Cardiac fibroblast (primary cell): Measurements from ENCODE around the gene PKLR.
A peak's percentile ranks its signal among the peaks of the same experiment; 100 is the strongest.

Source experiments
- DNase-seq, 2 donors: peaks; one replicate each; pipeline versions ENCODE4 v3.0.0 to v3.0.0-alpha.2; 2010; ENCODE audit warnings: low read depth in 2 of 2
- H3K4me3 ChIP-seq, 2 donors: replicated peaks in 1 of 2; 1 replicate in 1 of 2; 2 replicates in 1 of 2; pipeline ENCODE4 v1.5.1; 2011; ENCODE audit warnings: low read depth in 2 of 2, low read length in 2 of 2, mild to moderate bottlenecking in 2 of 2, moderate library complexity in 1 of 2
- TF ChIP-seq, protein P1 (sequence below): IDR thresholded peaks from one replicate; pipeline ENCODE4 v1.5.1; 2011; ENCODE audit warnings: low read depth, mild to moderate bottlenecking, low read length, inconsistent platforms

Gene PKLR

DNA sequence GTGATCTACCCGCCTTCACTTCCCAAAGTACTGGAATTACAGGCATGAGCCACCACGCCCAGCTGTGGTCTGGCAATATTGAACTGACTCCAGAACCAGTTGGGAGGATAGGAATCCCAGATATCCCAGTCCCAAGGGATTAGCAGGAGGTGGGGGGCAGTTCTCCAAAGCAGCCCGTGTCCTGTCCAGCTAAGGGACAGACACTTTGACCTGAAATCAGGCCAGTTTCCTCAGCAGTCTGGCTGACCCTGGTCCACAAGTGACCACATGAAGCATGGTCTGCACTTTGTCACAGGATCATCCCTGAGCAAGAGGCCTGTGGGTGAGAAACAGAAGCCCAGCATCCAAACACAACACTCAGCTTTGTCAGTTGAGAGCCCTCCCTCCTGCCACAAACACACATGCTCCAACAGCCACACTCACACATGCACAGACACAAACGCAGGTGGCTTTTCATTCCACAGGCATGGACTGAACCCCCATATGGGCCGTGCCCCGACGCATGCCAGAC is 4.7 kb upstream of the PKLR start:
- no peak overlapping the region for H3K4me3 ChIP-seq
- peak in 1 of 2 donors; percentile 32 for DNase-seq
- TF ChIP-seq, protein P1, sequence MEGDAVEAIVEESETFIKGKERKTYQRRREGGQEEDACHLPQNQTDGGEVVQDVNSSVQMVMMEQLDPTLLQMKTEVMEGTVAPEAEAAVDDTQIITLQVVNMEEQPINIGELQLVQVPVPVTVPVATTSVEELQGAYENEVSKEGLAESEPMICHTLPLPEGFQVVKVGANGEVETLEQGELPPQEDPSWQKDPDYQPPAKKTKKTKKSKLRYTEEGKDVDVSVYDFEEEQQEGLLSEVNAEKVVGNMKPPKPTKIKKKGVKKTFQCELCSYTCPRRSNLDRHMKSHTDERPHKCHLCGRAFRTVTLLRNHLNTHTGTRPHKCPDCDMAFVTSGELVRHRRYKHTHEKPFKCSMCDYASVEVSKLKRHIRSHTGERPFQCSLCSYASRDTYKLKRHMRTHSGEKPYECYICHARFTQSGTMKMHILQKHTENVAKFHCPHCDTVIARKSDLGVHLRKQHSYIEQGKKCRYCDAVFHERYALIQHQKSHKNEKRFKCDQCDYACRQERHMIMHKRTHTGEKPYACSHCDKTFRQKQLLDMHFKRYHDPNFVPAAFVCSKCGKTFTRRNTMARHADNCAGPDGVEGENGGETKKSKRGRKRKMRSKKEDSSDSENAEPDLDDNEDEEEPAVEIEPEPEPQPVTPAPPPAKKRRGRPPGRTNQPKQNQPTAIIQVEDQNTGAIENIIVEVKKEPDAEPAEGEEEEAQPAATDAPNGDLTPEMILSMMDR = no peak

DNA sequence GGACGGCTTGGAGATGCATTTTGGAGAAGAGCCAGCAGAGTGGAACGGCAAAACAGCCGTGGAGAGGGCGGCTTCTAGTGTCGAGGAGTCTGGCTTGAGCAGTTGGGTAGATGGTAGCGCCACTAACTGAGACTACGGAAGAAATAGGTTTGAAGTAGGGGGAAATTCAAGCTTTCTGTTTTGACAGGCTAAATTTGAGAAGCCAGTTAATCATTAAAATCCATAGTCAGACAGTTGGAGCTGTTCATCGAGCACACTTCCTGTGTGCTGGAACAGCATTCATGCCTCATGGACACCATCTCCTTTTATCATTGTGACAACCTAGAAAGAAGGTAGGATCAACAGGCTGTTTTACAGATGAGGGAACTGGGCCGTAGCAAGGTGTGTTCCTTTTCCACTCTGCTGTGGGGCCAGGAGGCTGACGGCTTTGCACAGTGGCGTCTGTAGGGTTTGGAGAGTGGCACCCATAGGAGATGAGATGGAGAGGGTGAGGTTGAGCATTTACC is 3.4 kb upstream of the PKLR start:
- no peak overlapping the region for H3K4me3 ChIP-seq
- no peak for DNase-seq
- TF ChIP-seq, protein P1 = no peak

DNA sequence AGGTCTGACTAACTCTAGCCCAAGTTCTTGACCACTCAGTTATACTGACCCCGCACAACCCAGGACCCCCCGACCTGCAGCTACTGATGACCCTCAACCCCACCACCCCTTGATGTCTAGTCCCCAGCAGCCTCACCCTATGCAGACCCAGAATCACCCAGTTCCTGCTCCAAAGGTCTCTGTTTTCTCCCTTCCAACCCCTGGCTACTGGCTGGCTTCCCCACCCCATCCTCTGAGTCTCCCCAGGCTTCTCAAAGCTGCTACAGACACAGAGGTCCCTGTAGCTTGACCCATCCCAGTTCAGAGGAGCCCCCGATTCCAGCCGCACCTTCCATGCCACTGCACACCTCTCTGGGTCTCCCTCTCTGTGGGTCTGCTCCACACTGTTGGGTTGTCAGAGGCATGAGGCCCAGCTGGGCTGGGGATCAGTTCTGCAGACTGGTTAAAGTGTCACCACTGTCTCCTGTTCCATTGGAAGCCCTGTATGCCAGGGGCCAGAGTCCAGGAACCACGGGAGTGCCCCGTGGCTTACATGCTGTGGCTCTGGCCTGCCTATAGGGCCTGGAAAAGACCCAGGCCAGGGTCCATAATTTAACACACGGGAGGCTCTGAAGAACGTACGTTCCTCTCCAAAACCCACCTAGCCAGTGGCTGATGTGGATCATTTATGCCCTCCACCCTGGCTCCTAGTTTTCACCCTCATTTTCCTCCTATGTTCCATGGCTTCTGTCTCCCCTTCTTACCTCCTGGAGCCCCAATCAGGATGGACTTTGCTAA is 497 bp downstream of the PKLR start:
- no peak overlapping the region for H3K4me3 ChIP-seq
- TF ChIP-seq, protein P1 = no peak
- DNase-seq = no peak

DNA sequence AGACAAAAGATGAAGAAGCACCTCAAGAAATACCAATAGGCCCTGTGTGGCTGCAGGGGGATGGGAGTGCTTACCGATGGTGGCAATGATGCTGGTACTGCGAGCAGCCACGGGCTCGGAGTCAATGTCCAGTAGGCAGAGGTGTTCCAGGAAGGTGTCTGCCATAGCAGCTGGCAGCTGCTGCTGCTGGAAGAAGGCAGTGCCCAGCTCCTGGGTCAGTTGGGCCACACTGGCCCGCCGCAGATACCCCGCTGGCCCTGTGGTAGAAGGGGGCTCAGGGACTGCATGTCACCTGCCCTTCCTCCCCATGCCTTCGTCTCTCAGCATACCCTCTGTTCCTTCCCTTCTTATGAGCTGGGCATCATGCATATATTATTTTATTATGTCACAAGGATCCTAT is 1.2 kb downstream of the PKLR start:
- no peak overlapping the region for H3K4me3 ChIP-seq
- TF ChIP-seq, protein P1 = no peak
- DNase-seq = no peak

DNA sequence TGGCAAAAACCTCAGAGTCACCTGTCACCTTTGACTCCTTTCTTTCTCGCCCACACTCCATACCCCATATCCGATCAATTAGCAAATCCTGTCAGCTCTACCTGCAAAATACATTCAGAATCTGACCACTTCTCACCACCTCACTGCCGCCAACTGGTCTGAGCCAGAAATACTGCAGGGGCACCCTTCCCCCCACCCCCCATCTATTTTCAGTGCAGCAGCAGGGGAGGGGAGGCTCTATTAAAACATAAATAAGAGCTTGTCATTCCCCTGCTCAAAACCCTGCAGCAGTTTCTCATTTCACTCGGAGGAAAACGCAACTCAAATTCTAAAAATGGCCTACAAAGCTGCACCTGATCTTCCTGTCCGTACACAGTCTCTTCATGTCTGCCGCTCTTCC is 3.9 kb downstream of the PKLR start:
- no peak overlapping the region for H3K4me3 ChIP-seq
- DNase-seq = no peak
- TF ChIP-seq, protein P1 = no peak

DNA sequence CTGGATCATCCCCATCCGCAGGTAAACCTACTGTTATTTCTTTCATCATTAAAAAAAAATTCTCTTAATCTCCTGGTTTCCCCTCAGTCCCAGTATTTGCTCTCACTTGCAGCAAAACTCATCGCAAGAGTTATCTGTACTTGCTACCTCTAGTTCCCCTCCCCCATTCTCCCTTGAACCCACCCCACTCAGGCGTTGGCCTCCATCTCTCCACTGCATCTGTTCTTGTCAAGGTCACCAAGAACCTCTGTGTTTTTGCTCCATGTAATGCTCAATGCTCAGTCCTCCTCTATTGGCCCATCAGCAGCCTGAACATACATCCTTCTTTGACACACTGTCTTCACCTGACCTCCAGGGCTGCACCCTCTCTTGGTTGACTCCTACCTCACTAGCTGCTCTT is 4.6 kb downstream of the PKLR start:
- TF ChIP-seq, protein P1 = no peak
- DNase-seq = no peak

More for the DNA sequence above, 4.6 kb downstream of the PKLR start:
- no peak overlapping the region for H3K4me3 ChIP-seq
